ENCODE results near the gene PLEK2. TPM values are rescaled to one million over a fixed set of nuclear protein-coding genes. Genes with fewer than 3 reads are reported as not detected.

PLEK2 gene
- total RNA-seq, 1 donor from 2014 or later, result not detected

GRCh38 chr14:67405771-67406170, 6.2 kb downstream of the PLEK2 start:
- peaks cover 2% of the 10 kb centered on the region for H3K9me3 Mint-ChIP-seq
- no peak overlapping the region for H3K27ac Mint-ChIP-seq (ENCODE audit: unreplicated experiment)
- DNase-seq (ENCODE audit: low read depth, low spot score), result no peak
- H3K4me1 Mint-ChIP-seq, result no peaks in the 10 kb centered on the region
- no peak for TF ChIP-seq CTCF (conservative IDR thresholded peaks at IDR 0.05)
- H3K36me3 Mint-ChIP-seq (ENCODE audit: low read depth), result no peaks in the 10 kb centered on the region
- H3K27me3 Mint-ChIP-seq (ENCODE audit: low read depth), result no peaks in the 10 kb centered on the region
- no peak overlapping the region for H3K4me3 Mint-ChIP-seq

GRCh38 chr14:67400434-67400833, 11.5 kb downstream of the PLEK2 start:
- Mint-ChIP-seq H3K4me3 (no peak overlapping the region), H3K27ac (ENCODE audit: unreplicated experiment) (no peak overlapping the region), H3K9me3 (peaks cover 2% of the 10 kb centered on the region), H3K27me3 (ENCODE audit: low read depth) (peaks cover 12% of the 10 kb centered on the region), H3K36me3 (ENCODE audit: low read depth) (no peaks in the 10 kb centered on the region), H3K4me1 (no peaks in the 10 kb centered on the region)
- no peak for TF ChIP-seq CTCF (conservative IDR thresholded peaks at IDR 0.05)
- DNase-seq (ENCODE audit: low read depth, low spot score), result no peak

GRCh38 chr14:67397536-67397935, 14.4 kb downstream of the PLEK2 start:
- no peak for DNase-seq (ENCODE audit: low read depth, low spot score)
- H3K4me1 Mint-ChIP-seq, result no peaks in the 10 kb centered on the region
- peaks cover 12% of the 10 kb centered on the region for H3K27me3 Mint-ChIP-seq (ENCODE audit: low read depth)
- no peaks in the 10 kb centered on the region for H3K9me3 Mint-ChIP-seq
- H3K4me3 Mint-ChIP-seq, result no peak overlapping the region
- H3K36me3 Mint-ChIP-seq (ENCODE audit: low read depth), result no peaks in the 10 kb centered on the region
- H3K27ac Mint-ChIP-seq (ENCODE audit: unreplicated experiment), result no peak overlapping the region
- TF ChIP-seq CTCF (conservative IDR thresholded peaks at IDR 0.05), result no peak

- no peaks in the 10 kb centered on the region for H3K36me3 Mint-ChIP-seq (ENCODE audit: low read depth)
- H3K4me1 Mint-ChIP-seq, result no peaks in the 10 kb centered on the region
- DNase-seq (ENCODE audit: low read depth, low spot score), result no peak
- H3K9me3 Mint-ChIP-seq, result no peaks in the 10 kb centered on the region
- no peak overlapping the region for H3K4me3 Mint-ChIP-seq
- H3K27me3 Mint-ChIP-seq (ENCODE audit: low read depth), result peaks cover 12% of the 10 kb centered on the region
- H3K27ac Mint-ChIP-seq (ENCODE audit: unreplicated experiment), result no peak overlapping the region
- no peak for TF ChIP-seq CTCF (conservative IDR thresholded peaks at IDR 0.05)
Measured at GRCh38 chr14:67396381-67396970, 15.5 kb downstream of the PLEK2 start.

- Mint-ChIP-seq H3K4me3 (no peak overlapping the region), H3K9me3 (no peaks in the 10 kb centered on the region), H3K4me1 (no peaks in the 10 kb centered on the region), H3K27me3 (ENCODE audit: low read depth) (peaks cover 12% of the 10 kb centered on the region), H3K27ac (ENCODE audit: unreplicated experiment) (no peak overlapping the region), H3K36me3 (ENCODE audit: low read depth) (no peaks in the 10 kb centered on the region)
- DNase-seq (ENCODE audit: low read depth, low spot score), result no peak
- TF ChIP-seq CTCF (conservative IDR thresholded peaks at IDR 0.05), result no peak
Measured at GRCh38 chr14:67395876-67396189, 16.1 kb downstream of the PLEK2 start.

Data from neural crest cell (in vitro differentiated cells).